ENCODE measurements around the gene COL4A4. TPM values are rescaled to one million over a fixed set of nuclear protein-coding genes. Genes with fewer than 3 reads are reported as not detected.

Gene COL4A4
- total and polyA plus RNA-seq, 2 of the 13 experiments (the other 11 are each of a cell fraction or from before 2014, with no cell fraction given) = not detected

GRCh38 chr2:227099340-227099739 is 64.7 kb downstream of the COL4A4 start:
- Histone ChIP-seq H3K9me3 (ENCODE audit: low read length) (no peaks in the 10 kb centered on the region), H3K36me3 (replicated peaks in 1 of 2; ENCODE audit: control insufficient read depth in 1 of 2, insufficient read depth in 2 of 2, low read length in 2 of 2) (no peaks in the 10 kb centered on the region), H3K79me2 (ENCODE audit: insufficient read depth, low read length) (no peaks in the 10 kb centered on the region), H3K27me3 (ENCODE audit: control insufficient read depth in 1 of 2, insufficient read depth in 2 of 2, low read length in 2 of 2) (no peaks in the 10 kb centered on the region), H3K27ac (ENCODE audit: extremely low read length, insufficient read depth, low read length) (no peak overlapping the region), H3K4me3 (replicated peaks in 1 of 3; ENCODE audit: insufficient read depth in 1 of 3, low read depth in 2 of 3, low read length in 3 of 3) (no peak overlapping the region), H3K4me1 (ENCODE audit: insufficient read depth, low read length) (no peaks in the 10 kb centered on the region), H2AFZ (ENCODE audit: low read length) (no peak overlapping the region), H4K20me1 (ENCODE audit: insufficient read depth, low read length) (no peaks in the 10 kb centered on the region), H3K9ac (ENCODE audit: insufficient read depth, low read depth, low read length) (no peak overlapping the region), H3K4me2 (ENCODE audit: low read depth, low read length) (no peak overlapping the region)
- in situ Hi-C loops (cut with HindIII; ENCODE audit: extremely low pct_ligation_motif_present, low pct_unique_long_range_greater_than_20kb) = no loop called here
- ATAC-seq (no peak), DNase-seq (ENCODE audit: low spot score) (no peak), FAIRE-seq (no peak)
- no TSS peak for BruUV-seq (replicated peaks)
- CTCF ChIA-PET (ENCODE audit: low intra/inter-chr PET ratio, low total read pairs) = no interaction called here
- POLR2A ChIA-PET = no interaction called here
- intact Hi-C loops (cut with micrococcal nuclease; ENCODE audit: unreplicated experiment) = no loop called here
- 13% methylated on average over 4 of the region's 4 CpGs for WGBS (ENCODE audit: low lambda C conversion rate)
- TF ChIP-seq FLYWCH1 (CRISPR knock-in tag; IDR thresholded peaks at IDR 0.05) (no peak), ZUFSP (CRISPR knock-in tag; IDR thresholded peaks at IDR 0.05; ENCODE audit: borderline replicate concordance) (no peak), HOXA5 (CRISPR knock-in tag; IDR thresholded peaks at IDR 0.05) (no peak), ZGPAT (CRISPR knock-in tag; IDR thresholded peaks at IDR 0.05) (no peak), ATF6 (CRISPR knock-in tag; conservative IDR thresholded peaks at IDR 0.05) (no peak), TERF1 (CRISPR knock-in tag; IDR thresholded peaks at IDR 0.05) (no peak), ATM (IDR thresholded peaks at IDR 0.05; ENCODE audit: borderline replicate concordance) (no peak), KAT7 (CRISPR knock-in tag; IDR thresholded peaks at IDR 0.05; ENCODE audit: borderline replicate concordance) (no peak), FOXP1 (IDR thresholded peaks at IDR 0.05) (no peak), FOXP1 (CRISPR knock-in tag; IDR thresholded peaks at IDR 0.05) (no peak), ZMYM4 (CRISPR knock-in tag; IDR thresholded peaks at IDR 0.05) (no peak), ZNF562 (CRISPR knock-in tag; IDR thresholded peaks at IDR 0.05; ENCODE audit: borderline replicate concordance) (no peak), NRL (CRISPR knock-in tag; IDR thresholded peaks at IDR 0.05; ENCODE audit: borderline replicate concordance) (no peak), NR0B2 (CRISPR knock-in tag; IDR thresholded peaks at IDR 0.05) (no peak), ZNF160 (CRISPR knock-in tag; IDR thresholded peaks at IDR 0.05) (no peak), ZNF362 (CRISPR knock-in tag; IDR thresholded peaks at IDR 0.05; ENCODE audit: borderline replicate concordance) (no peak), FOXM1 (CRISPR knock-in tag; IDR thresholded peaks at IDR 0.05) (no peak)

Data from HepG2 (cell line).